CD4-positive, alpha-beta T cell treated with Interleukin-12 subunit alpha and Interleukin-12 subunit beta, for 1 hour (primary cell): Measurements from ENCODE around the gene CIAO2B.
"Not testable (repeated sequence)": the region's sequence is repeated elsewhere in the genome, so short reads cannot be mapped to it uniquely, and the experiment has no call there.

Experiments used
- DNase-seq: peaks from one replicate; pipeline ENCODE4 v3.0.0-alpha.2; 2020

Gene CIAO2B

GRCh38 chr16:66955363-66956153 is 21.4 kb upstream of the CIAO2B start:
- not testable (repeated sequence) for DNase-seq

DNA sequence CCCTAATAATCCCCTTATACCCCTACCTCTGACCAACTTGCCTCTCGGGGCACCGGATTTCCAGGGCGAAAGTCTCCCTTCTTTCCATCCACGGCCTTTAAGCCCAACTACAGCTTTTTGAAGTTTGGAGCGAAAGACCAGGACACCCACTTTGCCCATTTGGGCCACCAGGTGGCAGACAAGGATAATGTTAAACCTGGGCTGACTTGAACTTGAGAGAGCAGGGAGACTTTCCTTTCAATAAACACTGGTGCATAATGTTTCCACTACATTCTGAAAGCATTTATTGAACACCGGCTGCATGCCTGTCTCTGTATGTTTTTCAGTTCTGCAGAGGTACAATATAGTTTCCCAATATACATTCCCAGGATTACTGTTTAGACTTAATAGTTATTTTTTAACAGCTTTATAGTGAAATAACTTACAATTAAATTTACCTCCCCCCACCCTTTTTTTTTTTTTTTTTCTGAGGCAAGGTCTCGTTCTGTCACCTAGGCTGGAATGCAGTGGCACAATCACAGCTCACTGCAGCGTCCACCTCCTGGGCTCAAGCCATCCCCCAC is 20.0 kb upstream of the CIAO2B start:
- peak; percentile 77 for DNase-seq

DNA sequence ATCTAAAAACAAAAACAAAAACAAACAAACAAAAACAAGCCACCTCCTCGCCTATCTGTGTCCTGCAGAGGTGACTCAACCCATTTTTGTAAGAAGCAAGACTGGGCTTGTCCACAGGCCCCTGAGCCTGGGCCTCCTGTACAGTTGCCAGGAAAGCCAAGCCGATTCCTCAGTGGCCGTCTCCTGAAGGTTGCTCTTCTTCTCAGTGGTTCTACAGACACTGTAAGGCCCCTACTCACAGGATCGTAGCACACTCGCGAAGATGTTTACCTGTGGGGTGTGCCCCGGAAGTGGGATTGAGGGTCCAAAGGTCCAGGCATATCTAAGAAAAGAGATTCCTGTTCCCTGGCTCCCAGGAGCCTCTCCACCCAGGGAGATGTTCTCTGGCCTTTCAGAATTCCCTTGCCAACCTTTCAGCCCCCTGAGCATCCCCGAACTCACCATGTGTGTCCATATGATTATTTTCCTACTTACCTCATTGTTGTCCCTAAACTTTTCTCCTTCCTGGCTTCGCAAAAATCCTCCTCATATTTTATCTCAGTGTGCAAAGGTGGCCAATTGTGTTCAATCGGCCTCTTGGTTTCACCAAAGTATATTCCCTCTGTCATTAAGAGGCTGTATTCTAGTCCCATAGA is 19.4 kb upstream of the CIAO2B start:
- DNase-seq = no peak

DNA sequence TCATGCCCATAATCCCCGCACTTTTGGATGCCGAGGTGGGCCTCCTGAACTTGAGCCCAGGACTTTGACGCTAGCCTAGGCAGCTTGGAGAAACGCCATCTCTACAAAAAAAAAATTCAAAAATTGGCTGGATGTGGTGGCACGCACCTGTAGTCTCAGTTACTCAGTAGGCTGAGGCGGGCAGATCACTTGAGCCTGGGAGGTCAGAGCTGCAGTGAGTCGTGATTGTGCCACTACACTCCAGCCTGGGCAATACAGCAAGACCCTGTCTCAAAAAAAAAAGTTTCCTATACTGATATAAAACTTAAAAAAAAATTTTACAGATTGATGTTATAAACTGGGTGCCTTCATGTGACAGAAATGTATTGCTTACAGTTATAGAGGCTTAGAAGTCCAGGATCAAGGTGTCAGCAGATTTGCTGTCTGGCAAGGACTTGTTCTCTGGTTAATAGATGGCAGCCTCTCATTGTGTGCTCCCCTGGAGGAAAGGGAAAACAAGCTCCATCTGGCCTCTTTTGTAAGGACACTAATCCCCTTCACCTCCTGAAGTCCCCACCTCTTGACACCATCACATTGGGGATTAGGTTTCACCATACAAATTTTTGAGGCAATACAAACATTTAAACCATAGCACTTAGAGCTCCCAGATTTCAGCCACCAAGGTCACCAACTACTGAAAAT is 18.4 kb upstream of the CIAO2B start:
- no peak for DNase-seq

DNA sequence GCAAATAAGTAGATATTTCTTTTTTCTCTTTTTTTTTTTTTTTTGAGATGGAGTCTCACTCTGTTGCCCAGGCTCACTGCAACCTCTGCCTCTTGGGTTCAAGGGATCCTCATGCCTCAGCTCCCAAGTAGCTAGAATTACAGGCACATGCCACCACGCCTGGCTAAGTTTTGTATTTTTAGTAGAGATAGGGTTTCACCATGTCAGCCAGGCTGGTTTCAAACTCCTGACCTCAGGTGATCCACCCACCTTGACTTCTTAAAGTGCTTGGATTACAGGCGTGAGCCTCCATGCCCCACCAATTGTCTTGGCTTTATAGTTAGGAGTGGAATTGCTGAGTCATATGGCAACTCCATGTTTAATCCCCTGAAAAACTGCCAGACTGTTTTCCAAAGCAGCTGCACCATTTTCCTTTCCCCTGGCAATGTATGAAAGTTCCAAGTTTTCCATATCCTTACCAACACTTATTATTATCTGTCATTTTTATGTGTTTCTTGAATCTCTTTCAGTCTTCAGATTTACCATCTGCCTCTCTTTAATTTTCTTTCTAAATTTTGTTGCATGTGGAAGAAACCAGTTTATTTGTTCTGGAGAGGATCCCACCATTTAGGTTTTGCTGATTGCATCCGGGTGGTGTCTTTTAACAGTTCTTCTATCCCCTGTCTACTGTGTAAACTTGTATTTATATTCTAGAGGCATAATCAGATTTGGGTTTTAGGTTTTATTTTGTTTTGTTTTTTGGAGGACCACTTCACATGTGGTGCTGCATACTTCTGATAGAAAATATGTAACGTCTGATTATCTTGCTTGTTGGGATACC is 17.0 kb upstream of the CIAO2B start:
- DNase-seq = no peak

GRCh38 chr16:66950437-66950836 is 16.2 kb upstream of the CIAO2B start:
- DNase-seq = no peak

- DNase-seq = no peak
Measured at GRCh38 chr16:66949472-66949871, 15.3 kb upstream of the CIAO2B start.

- no peak for DNase-seq
Measured at GRCh38 chr16:66948837-66949225, 14.6 kb upstream of the CIAO2B start.

DNA sequence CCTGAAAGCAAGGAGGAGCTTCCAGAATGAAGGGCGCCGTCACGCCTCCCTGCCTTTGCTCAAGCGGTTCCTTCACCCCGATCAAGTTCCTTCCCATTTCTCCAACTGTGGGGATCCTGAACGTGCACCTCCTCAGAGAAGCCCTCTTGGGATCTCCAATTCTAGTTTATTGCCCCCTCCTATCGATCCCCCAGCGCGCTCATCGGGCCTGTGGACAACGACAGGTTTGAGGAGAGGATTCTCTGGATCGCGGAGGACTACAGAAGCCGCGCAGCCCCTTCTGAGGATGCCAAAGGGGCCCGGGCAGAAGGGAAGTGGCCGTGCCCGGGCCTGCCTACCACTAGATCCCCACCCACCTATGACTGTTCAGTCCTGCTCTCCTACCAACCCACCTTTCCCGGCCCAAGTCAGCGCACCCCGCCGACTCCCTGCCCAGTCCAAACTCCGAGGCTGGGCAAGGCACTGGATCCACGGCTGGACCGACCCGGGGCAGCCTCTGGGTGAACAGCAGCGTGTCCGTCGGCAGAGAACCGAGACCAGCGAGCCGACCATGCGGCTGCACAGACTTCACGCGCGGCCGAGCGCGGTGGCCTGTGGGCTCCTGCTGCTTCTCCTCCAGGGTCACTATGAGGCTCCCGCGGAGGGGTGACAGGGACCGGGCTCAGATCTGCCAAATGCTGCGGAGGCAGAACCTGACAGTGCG is 14.1 kb upstream of the CIAO2B start:
- DNase-seq = no peak

- peak; percentile 86 for DNase-seq
Measured at GRCh38 chr16:66947302-66948065, 13.3 kb upstream of the CIAO2B start.

GRCh38 chr16:66946974-66947301 is 12.7 kb upstream of the CIAO2B start:
- DNase-seq = no peak

DNA sequence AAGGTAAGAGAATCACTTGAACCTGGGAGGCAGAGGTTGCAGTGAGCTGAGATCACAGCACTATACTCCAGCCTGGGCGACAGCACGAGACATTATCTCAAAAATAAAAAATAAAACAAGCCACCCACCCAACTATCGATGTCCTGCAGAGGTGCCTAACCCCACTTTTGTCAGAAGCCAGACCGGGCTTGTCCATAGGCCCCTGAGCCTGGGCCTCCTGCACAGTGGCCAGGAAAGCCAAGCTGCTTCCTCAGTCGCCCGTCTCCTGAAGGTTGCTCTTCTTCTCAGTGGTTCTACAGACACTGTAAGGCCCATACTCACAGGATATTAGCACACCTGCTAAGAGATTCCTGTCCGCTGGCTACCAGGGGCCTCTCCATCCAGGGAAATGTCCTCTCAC is 12.3 kb upstream of the CIAO2B start:
- DNase-seq = no peak

DNA sequence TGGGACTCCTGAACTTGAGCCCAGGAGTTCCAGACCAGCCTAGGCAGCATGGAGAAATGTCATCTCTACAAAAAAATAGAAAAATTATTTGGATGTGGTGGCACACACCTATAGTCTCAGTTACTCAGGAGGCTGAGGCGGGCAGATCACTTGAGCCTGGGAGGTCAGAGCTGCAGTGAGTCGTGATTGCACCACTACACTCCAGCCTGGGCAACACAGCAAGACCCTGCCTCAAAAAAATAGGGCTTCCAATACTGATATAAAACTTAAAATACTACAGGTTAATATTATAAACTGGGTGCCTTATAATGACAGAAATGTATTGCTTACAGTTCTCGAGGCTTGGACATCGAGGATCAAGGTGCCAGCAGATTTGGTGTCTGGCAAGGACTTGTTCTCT is 11.7 kb upstream of the CIAO2B start:
- no peak for DNase-seq

- not testable (repeated sequence) for DNase-seq
Measured at GRCh38 chr16:66944971-66945370, 10.8 kb upstream of the CIAO2B start.

DNA sequence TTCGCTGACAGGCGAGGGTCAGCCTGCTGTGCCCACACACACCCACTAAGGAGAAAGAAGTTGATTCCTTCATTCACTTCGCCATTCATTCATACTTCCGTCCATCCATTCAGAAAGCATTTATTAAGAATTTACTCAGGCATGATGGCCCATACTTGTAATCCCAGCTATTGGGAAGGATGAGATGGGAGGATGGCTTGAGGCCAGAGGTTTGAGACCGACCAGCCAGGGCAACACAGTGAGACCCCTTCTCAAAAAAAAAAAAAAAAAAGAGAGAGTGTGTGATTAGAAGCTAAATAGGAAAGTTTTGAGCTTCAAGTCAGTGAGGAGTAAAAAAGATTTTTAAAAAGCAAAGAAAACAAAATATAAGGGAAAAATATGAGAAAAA is 9.8 kb upstream of the CIAO2B start:
- no peak for DNase-seq

- no peak for DNase-seq
Measured at GRCh38 chr16:66943426-66944053, 9.3 kb upstream of the CIAO2B start.

DNA sequence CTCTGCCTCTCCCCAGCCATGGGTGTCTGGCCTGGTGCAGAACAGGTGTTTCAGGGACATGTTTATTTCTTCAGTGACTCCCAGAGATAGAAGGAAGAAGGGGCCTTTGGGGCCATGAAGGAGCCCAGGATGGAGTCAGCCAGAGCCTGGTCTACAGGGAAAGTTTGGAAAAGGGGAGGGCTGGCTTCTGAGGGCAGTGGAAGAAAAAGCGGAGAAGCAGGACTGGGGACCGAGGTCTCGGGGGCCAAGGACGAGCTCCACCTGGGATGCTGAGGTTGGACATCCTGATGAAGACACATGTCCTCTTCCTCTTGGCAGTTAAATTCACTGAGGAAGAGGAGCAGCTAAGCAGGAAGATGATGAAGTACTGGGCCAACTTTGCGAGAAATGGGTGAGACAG is 8.8 kb upstream of the CIAO2B start:
- DNase-seq = no peak

- no peak for DNase-seq
Measured at GRCh38 chr16:66940236-66940635, 6.0 kb upstream of the CIAO2B start.

DNA sequence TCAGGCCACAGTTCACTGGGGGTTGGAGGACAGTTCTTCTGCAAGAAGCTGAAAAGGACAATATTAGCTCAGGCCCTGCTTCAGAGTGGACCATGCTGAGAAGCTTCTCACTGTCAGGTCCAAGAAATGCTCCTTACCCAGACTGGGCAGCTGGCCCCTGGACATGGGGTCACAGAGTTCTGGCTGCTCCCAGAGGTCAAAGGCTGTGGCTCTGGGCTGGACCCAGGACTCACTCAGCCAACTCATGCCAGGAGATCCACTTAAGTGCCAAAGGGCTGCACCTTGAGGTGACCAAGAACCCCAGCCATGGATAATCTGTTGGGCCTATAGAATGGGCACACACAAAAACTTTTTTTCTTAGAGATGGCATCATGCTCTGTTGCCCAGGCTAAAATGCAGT is 5.2 kb upstream of the CIAO2B start:
- DNase-seq = no peak

DNA sequence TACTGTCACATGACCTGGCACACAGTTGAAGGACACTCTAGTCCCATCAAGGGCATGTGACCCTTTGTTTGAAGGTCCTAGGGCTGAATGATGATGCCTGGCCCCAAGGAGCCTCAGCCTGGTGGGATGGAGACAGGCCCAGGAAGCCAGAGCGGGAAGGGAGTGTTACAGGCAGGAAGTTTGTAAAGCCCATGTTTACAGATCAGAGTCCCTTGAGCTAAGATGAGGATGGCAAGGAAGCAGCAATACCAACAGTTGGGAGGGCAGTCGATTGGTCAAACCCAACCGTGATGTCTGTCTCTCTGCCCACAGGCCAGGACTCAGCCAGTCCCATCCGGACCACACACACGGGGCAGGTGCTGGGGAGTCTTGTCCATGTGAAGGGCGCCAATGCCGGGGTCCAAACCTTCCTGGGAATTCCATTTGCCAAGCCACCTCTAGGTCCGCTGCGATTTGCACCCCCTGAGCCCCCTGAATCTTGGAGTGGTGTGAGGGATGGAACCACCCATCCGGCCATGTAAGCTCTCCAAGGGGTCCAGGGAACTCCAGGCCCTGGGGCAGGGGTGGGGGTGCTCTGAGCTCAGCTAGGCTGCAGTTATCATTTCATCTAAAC is 3.6 kb upstream of the CIAO2B start:
- no peak for DNase-seq
